ENCODE data around the gene BIRC5.
"Not testable (repeated sequence)": the region's sequence is repeated elsewhere in the genome, so short reads cannot be mapped to it uniquely, and the experiment has no call there.

The BIRC5 gene

DNA sequence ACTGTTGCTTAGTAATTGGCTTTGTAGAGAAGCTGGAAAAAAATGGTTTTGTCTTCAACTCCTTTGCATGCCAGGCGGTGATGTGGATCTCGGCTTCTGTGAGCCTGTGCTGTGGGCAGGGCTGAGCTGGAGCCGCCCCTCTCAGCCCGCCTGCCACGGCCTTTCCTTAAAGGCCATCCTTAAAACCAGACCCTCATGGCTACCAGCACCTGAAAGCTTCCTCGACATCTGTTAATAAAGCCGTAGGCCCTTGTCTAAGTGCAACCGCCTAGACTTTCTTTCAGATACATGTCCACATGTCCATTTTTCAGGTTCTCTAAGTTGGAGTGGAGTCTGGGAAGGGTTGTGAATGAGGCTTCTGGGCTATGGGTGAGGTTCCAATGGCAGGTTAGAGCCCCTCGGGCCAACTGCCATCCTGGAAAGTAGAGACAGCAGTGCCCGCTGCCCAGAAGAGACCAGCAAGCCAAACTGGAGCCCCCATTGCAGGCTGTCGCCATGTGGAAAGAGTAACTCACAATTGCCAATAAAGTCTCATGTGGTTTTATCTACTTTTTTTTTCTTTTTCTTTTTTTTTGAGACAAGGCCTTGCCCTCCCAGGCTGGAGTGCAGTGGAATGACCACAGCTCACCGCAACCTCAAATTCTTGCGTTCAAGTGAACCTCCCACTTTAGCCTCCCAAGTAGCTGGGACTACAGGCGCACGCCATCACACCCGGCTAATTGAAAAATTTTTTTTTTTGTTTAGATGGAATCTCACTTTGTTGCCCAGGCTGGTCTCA, 11.2 kb downstream of the BIRC5 start:
- no peak for DNase-seq (ENCODE audit: low read depth in 2 of 2)

DNA sequence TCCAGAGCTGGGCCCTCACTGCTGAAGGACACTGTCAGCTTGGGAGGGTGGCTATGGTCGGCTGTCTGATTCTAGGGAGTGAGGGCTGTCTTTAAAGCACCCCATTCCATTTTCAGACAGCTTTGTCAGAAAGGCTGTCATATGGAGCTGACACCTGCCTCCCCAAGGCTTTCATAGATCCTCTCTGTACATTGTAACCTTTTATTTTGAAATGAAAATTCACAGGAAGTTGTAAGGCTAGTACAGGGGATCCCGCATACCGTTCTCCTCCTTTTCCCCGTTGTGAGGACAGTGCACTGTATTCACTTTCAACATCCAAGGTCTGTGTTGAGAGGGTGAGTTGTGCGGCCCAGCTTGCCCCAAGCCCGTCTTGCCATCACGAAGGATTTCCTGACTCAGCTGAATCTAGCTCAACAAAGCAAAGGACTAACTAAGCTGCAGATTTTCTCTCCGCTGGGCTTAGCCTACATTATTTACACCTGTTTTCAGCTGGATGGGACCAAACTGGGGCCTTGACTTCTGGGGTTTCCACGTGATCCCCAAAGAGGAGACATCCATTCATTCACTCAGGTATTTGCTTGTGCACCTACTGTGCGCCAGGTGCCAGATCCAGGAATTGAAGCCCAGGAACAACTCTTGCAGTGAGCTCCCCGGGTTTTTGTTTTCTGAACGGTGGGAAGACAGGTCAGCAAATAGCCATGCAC, 12.2 kb downstream of the BIRC5 start:
- no peak for DNase-seq (ENCODE audit: low read depth in 2 of 2)

DNA sequence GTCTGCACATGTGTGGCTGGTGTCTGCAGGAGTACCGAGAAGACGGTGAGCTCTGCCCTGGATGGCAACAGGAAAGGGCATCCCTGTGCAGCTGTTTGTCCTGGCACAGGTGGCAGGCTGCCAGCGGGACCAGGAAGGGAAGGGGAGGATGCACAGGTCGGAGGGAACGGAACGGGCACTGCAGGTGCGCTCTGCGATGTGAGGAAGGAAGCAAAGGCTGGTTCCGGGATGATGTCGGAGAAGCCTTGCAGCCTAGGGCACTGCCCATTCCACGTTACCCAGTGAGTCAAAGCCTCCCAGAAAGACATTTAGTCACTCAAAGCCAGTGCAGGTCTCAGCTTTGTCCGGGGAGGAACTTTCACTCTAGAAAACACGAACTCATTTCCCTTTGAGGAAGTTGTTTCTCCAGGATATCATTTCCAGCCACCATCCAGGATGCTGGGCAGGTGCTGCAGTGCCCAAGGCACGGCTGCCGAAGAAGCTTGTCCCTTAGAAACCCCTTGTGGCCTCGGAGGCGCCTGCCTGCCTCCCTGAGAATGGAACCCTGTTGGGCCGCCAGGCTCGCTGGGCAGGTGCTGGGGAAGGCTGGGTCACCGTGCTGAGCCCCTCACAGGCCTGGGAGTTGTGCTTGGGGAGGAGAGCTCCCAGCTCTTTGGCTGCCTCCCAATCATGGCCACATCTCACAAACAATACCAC, 12.9 kb downstream of the BIRC5 start:
- DNase-seq (ENCODE audit: low read depth in 2 of 2) = no peak

DNA sequence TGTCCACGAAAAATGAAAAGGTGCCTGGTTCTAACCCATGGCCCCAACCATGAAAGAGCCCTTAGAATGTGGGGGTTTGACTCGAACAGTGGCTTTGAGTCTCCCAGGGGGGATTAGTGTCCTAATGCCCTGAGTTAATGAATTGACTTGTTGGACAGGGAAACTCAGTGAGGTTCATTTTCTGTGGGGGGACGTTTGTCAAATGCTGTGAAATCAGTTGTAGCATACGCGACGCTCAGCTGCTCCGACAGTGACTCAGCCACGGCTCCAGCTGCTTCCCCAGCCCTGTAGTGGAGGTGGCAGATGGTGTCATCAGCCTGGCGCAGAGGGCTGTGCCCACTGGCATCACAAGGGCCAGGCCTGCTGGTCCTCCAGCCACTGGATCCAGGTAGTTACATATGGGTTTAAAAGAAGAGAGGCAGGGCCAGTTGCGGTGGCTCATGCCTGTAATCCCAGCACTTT, 13.4 kb downstream of the BIRC5 start:
- no peak for DNase-seq (ENCODE audit: low read depth in 2 of 2)

DNA sequence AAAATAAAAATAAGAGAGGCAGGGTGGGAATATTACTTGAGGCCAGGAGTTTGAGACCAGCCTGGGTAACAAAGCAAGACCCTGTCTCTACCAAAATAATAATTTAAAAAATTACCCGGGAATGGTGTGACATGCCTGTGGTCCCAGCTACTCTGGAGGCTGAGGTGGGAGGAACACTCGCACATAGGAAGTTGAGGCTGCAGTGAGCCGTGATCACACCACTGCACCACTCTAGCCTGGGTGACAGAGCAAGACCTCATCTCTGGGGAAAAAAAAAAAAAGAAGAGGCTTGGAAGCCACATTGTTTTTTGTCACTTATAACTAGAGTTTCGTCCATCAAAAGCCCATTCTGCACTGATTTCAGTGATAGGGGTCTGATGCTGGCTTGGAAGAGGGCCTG, 14.1 kb downstream of the BIRC5 start:
- no peak for DNase-seq (ENCODE audit: low read depth in 2 of 2)

DNA sequence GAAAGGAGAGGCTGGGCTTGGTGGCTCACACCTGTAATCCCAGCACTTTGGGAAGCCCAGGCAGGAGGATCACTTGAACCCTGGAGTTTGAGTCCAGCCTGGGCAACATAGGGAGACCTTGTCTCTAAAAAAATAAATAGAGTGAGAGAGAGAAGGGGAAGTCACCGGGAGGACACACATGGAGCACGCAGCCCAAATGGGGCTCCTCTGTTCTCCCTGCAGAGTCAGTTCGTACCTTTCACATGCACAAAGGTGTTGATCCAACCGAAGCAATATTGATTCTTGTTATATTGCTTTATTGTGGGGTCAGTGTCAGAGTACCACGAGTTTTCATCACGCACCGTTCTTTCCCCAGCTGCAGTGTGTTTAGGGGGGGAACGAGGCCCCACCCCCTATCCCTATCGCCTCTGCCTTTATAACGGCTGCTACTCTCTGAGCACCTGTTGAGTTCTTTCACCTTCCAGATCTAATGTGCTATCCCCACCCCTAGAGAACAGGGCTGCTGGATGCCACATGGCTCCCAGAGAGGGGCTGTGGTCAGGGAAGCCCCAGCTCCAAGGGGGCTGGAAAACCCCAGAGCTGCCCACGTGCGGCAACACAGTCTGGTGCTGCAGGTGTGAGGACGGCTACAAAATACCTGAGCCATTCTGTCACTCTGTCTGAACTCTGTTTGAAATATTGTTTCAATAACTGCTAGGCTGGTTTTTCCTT, 16.4 kb downstream of the BIRC5 start:
- no peak for DNase-seq (ENCODE audit: low read depth in 2 of 2)

DNA sequence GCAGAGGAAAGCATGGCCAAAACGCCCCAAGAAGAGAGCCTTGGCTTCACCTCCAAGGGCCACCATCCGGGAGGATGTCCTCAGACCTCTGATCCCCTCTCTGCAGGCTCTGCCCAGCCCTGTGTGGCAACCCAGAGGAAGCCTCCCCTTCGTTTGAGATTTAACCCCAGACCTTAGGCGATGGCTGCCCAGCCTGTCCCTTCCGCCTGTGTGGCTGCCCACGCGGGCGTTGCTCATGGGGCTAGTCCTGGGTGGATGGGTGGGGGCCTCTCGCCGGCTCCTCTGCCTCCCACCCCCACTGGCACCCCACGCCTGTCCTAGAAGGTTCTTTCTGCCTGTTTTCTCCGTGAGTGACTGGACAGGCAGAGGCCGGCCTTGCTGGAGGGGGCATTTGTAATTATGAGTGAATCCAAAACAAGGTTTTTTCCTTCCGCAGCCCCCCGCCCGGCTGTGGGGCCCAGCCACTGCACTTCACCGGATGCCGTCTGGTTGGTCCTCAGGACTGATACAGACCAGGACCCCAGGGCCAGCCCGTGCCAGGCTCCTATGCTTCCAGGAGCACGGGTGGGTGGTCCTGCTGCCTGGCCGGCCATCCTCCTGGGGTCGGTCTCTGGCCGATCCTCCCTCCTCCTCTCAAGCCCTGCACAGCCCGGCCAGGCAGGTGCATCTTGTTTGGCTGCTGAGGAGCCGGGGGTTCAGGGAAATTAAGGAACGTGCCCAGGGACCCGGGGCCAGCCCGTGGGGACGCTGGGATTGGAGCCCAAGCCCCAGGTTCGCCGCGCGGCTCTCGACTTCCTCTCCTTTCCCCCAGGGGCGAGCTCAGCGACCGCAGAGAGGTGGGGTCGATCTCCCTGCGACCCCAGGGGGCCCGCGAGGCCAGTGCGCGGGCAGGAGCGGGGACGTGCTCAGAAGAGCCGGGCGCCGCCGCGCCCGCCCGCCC, 17.2 kb downstream of the BIRC5 start, which contains the start of gene TMEM235:
TSS of gene TMEM235 (plus strand) at position 636 of the 940 bp plus-strand sequence. CDS start 393 bp downstream, outside the sequence.
- no peak for DNase-seq (ENCODE audit: low read depth in 2 of 2)

DNA sequence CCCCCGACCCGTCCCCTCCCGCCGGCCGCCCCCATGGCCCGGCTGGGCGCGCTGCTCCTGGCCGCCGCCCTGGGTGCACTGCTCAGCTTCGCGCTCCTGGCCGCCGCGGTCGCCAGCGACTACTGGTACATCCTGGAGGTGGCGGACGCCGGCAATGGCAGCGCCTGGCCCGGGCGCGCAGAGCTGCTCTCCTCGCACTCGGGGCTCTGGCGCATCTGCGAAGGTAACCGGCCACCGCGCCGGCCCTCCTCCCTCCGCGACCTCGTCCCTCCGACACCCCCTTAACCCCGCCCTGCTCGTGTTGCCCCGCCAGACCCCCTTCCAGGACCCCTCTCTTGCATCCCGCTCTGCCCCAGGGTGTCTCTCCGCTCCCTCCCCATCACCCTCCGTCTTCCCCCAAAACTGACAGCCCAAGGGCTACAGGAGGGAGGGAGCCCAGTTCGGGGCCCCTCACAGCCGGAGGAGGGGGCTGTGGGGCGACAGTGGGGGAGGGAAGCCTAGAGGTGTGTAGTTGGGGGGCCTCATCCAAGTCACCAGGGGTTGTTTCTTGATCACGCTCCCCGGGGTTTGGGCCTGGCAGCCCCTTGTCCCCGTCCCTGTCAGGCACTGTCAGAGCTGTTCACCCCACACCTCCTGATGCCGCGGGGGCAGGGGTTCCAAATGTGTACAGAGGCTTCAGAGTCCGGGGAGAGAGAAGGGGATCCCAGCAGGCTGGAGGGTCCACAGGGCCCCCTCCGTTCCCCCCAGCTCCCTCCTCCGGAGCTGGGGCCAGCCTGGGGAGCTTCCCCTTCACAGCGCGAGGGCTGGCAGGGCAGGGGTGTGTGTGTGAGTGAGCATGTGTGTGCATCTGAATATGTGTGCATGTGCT, 18.2 kb downstream of the BIRC5 start:
- DNase-seq (ENCODE audit: low read depth in 2 of 2) = no peak

DNA sequence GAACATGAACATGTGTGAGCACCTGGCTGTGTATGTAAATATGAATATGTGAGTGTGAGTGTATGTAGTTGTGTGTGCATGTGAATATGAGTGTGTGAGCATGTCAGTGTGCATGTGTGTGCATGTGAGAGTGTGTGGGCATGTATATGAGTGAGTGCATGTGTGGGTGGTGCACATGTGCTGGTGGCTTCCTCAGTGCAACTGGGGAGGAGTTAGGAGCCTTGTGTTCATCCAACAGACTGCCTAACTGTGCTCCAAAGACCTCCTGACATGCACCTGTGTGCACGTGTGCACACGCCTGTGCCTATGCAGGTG, 18.8 kb downstream of the BIRC5 start:
- DNase-seq (ENCODE audit: low read depth in 2 of 2) = no peak

DNA sequence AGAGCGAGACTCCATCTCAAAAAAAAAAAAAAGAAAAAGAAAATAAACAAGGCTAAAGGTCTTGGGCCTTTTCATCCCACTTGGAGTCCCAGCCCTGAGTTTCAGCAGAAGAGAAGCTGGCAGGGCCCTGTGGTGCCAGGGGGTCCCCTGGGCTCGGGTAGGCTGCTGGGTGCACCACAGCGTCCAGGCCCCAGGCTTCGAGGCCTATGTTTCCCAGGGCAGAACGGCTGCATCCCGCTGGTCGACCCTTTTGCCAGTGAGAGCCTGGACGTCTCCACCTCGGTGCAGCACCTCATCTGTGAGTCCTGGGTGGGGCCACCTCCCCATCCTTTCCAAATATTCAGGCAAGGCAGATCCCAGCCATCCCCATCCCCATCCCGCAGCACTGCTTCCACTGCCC, 19.6 kb downstream of the BIRC5 start:
- no peak for DNase-seq (ENCODE audit: low read depth in 2 of 2)

DNA sequence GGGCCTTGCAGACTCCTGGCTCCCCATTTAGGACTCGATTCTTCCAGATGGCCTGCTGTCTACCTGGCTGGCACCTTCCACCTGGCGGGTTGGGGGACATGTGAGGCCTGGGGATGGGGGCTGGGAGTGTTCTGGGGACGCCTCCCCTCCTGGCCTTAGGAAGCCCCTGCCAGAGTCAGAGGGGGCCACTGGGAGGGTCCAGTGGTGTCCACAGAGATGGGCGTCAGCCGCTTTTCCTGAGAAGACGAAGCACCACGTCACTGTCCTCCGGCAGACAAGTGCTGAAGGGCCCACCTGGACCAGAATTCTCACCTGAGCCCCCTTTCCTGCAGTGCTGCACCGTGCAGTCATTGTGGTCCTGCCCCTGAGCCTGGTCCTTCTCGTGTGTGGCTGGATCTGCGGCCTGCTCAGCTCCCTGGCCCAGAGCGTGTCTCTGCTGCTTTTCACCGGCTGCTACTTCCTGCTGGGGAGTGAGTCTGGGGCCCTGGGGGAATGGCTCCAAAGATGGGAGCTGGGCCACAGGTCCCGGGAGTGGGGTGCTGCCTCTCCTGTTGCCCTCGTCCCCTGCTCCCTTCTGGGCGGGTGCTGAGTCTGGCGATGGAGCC, 20.3 kb downstream of the BIRC5 start:
- DNase-seq (ENCODE audit: low read depth in 2 of 2) = no peak

DNA sequence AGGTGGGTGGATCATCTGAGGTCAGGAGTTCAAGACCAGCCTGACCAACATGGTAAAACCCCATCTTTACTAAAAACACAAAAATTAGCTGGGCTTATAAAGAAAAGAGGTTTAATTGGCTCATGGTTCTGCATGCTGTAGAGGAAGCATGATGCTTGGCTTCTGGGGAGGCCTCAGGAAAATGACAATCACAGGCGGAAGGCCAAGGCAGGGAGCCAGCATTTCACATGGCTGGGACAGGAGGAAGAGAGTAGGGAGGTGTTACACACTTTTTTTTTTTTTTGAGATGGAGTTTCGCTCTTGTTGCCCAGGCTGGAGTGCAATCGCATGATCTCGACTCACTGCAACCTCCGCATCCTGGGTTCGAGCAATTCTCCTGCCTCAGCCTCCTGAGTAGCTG, 21.0 kb downstream of the BIRC5 start:
- DNase-seq (ENCODE audit: low read depth in 2 of 2) = not testable (repeated sequence)

DNA sequence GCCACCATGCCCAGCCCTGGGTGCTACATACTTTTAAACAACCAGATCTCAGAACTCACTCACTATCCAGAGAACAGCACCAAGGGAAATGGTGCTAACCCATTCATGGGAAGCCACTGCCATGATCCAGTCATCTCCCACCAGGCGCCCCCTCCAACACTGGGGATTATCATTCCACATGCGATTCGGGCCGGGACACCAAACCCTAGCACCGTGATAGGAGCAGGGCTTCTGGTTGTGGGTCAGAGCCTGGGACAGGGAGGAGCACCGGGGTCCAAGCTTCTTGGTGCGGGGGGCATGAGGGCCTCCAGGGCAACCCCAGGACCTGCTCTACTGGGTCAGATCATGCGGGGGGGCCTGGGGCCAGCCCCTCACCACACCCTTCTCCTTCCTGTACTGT, 21.8 kb downstream of the BIRC5 start:
- no peak for DNase-seq (ENCODE audit: low read depth in 2 of 2)

DNA sequence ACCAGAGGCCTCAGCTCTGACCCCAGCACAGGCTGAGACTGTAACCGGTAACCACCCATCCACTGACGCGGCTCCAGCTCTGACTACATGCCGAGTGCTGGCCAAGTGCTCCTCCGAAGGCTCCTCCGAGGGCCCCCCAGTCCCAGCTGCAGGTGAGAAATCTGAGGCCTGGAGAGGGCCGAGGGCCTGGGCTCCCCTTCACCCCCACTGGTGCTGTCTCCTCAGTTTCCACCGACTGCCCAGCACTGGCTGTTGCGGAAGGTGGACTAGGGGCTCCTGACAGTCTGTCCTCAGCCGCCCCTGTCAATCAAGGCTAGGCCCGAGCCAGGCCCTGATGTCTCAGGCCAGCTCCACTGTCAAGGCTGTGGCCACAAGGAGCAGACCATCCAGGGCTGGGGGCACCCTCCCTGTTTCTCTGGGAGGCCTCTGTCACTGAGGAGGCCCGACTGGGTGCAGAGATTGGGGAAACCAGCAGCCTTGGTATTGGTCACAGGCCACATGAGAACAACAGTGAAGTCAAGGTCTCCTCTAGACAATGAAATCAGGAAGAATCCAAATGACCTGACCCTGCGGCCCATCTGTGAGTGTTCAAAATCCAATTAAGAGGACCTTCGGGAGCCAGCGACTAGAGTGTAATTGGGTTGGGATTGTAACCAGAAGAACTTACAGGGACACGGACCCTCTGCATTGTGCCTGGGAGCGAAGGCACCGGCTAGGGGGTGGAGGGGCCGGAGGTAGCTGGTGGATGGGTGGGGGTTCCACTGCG, 22.5 kb downstream of the BIRC5 start:
- no peak for DNase-seq (ENCODE audit: low read depth in 2 of 2)

DNA sequence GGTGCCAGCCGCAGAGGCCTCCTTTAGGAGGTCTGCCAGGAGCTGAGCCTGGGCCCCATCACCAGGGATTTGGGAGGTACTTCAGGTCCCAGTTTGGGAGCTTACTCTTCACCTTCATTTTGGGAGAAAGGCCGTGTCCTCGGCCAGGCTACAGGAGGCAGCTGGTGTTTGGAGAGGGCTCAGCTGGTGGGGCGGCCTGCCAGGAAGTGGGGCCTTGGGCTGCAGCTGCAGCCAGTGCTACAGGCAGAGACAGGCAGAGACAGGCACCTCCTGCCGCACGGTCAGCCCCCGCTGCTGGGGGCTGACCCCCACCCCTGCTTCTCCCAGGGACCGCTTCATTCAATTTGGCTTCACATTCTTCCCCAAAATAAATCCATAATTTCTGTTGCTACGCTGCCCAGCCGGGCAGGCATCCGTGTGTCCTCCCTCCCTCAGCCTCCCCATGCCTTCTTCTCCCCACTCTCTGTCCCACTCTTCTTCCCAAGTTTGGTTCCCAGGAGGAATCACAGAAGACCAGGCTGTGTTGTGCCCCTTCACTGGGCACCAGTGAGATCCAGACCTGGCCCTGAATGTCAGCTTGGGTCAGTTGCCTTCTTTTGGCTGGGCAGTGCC, 23.5 kb downstream of the BIRC5 start:
- DNase-seq (ENCODE audit: low read depth in 2 of 2) = no peak

DNA sequence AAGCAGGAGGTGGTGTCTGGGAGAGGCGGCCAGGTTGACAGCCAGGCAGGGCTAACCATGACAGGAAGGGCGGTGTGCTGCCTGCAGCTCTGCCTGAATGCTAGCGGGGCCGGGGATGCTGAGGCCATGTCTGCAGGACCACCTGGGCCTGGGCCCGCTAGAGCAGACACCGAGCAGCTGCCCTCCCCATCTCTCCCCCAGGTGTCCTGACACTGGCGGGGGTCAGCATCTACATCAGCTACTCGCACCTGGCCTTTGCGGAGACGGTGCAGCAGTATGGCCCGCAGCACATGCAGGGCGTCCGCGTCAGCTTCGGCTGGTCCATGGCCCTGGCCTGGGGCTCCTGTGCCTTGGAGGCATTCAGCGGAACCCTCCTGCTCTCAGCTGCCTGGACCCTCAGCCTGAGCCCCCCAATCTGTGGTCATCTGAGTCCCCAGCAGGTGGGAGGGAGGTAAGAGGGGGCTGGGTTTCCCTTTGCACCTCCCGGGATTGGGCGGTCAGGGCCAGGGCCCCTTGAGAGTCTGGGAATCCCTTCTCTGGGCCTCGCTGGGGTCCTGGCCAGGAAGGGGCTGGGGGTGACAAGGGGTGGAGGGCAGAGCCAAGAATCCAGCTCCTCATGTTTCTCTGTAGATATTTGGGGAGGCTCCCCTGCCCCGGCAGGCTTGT, 24.9 kb downstream of the BIRC5 start:
- no peak for DNase-seq (ENCODE audit: low read depth in 2 of 2)

DNA sequence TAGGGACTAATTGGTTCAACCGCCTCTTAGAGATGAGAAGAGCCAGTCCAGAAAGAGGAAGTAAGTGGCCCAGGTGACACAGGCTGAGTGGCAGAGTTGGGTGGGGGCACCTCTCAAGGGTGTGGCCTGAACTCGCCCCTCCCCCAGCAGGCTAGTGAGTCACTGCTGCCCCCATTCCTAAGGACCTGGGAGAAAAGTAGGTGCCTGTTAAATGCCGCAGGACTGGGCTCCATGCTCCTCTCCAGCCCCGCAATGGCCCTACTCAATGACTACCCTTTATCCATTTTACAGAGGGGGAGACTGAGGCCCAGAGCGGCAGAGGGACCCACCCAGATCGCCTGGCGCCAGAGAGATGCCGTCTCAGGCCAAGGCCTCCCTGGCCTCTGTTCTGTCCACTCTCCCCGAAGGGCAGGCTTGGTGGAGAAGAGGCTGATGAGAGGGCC, 25.5 kb downstream of the BIRC5 start:
- DNase-seq (ENCODE audit: low read depth in 2 of 2) = no peak
